Stimulated activated CD8-positive, alpha-beta memory T cell treated with anti-CD3 and anti-CD28 coated beads, Interleukin-7, amount 100 ng/mL, for 4 hours (primary cell): ENCODE data around the gene THSD4.
"Not testable (repeated sequence)": the region's sequence is repeated elsewhere in the genome, so short reads cannot be mapped to it uniquely, and the experiment has no call there.

ENCODE experiments used
- DNase-seq, 2 donors: peaks; one replicate each; pipeline ENCODE4 v3.0.0-alpha.2; 2020; ENCODE audit warnings: low read depth in 2 of 2

THSD4 gene

GRCh38 chr15:71189718-71190117 is 74.4 kb downstream of the THSD4 start:
- no peak for DNase-seq

DNA sequence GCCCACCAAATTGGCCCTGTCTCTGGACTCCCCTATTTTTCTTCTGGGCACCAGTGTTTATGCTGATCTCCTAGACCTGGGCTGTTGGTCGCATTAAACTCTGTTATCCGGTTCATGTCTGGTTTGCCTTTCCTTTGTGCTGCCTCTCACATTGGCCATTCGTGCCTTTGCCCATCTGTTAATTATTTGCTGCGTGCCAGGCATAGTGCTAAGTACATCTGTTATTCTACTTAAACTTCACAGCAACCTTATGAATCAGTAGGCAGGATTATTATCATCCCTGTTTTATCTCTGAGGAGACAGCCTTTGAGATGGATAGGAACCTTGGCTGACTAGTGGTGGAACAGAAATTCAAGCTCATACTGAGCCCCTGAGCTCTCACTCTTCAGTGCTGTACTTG is 76.0 kb downstream of the THSD4 start:
- DNase-seq, result no peak

GRCh38 chr15:71192816-71193215 is 77.5 kb downstream of the THSD4 start:
- no peak for DNase-seq

DNA sequence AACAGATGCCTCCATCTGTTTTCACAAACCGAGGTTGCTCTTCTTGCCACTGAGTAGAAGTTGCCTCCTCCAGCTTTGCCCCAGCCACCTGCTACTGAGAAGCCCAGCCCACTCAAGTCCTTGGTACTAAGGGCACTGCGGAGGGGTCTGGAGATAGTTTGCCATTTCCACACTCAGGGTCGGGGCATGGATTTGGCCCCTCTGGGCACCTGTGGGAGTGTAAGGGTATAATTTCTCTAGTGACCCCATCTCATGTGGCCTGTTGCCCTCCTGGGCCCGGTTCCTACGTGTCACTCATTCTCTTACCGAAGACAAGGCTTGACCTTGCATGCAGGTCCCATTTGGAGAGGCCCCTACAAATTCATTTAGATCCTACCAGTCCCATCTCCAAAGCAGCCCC is 79.0 kb downstream of the THSD4 start:
- DNase-seq, result no peak

DNA sequence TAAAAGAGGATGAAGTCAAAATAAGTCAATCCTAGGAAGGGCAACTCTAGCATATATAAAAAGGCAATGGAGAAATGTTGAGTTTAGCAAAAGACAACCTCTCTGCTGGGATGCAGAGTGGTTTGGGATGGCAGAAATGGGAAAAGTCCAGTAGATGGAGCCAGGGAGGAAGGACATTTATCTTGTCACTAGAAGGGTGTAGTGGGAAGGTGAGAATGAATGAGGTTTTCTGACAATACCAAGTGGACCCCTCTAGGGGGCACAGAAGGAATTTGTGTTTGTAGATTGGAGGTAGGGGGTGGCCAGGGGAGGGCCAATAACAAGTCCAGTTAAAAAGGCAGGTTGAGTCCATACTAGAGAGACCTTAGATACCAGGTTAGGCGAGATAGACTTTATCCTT is 80.0 kb downstream of the THSD4 start:
- DNase-seq, result no peak

GRCh38 chr15:71197620-71198019 is 82.3 kb downstream of the THSD4 start:
- DNase-seq, result no peak

DNA sequence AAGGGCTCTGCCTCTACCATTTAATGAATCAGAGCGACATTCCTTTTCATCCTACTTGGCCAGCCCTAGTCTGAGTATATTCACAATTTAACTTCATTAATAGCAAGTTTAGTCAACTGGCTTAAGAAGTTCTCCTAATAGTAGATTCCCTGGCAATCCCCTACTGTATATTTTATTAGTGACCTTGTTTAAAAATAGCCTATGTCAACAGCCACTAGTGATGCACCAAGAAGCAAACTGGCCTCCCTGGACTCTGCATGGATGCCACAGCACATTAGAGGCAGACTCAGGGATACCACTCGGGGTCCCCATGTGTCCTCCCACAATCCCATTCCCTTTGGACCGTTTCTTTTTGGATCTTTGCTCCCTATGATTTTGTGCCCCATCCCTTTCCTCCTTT is 83.6 kb downstream of the THSD4 start:
- no peak for DNase-seq

DNA sequence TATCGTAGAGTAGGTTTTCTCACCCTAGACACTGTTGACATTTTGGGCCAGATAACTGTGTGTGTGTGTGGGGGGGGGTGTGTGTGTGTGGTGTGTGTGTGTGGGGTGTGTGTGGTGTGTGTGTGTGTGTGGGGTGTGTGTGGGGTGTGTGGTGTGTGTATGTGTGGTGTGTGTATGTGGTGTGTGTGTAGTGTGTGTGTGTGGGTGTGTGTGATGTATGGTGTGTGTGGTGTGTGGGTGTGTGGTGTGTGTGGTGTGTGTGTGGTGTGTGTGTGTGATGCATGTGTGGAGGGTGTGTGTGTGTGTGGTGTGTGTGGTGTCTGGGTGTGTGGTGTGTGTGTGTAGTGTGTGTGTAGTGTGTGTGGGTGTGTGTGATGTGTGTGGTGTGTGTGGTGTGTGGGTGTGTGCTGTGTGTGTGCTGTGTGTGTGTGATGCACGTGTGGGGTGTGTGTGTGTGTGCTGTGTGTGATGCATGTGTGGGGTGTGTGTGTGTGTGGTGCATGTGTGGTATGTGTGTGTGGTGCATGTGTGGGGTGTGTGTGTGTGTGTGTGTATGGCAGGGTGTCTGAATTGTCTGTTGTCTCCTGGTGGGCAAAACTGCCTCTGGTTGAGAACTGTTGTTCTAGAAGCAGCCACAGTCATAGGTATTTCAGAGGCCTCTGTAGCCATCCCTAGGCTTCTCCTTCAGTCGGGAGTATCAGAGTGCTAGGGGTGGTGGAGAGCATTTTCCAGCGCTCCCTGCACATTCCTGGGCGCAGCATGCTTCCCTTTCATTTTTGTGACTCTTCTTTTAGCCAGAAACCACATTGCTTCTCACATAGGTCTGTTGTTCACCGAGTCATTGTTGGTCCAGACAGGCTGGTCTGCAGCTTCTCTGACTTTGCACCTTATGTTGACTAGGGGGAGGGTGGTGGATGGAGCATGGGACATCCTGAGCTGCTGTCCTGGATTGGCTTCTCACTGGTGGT is 84.4 kb downstream of the THSD4 start:
- no peak for DNase-seq

- DNase-seq, result no peak
These were observed 86.2 kb downstream of the THSD4 start for GRCh38 chr15:71201477-71201876.

- no peak for DNase-seq
These were observed 87.4 kb downstream of the THSD4 start for GRCh38 chr15:71202712-71203111.

DNA sequence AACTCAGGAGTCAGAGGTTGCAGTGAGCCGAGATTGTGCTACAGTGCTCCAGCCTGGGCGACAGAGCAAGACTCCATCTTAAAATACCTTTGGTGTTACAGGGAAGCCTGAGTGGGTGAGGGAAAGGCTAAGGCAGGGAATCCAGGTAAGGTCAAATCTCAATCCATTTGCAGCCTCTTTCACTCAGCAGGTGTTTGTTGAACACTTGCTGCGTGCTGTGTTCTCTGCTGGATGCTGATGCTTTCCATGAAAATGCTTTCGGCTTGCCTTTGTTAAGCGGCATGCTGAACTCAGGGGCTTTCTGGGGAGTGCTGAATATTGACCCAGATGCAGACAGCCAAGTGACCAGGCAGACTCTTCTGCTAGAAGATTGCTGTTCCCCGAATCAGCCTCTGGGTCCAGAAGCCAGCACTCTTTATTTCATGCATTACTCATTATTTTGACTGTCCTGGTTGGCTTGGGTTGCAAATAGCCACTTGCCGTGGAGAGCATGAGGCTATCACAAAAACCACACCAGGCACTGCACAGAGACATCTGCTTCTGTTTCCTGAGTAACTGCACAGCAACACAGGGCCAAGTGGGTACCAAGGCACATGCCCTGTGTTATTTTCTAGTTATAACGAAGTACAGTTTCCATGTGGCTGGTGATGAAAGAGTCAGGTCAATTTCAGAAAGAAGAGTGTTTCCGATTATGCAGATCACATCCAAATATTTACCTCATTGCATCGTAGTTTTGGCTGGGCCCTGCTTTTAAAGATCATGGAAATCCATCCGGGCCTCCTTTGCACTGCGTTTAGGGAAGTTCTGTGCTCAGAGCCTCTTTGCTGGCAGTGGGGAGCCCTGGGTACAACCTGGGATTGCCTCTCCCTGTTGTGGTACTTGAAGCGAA is 88.6 kb downstream of the THSD4 start:
- DNase-seq, result no peak

- no peak for DNase-seq
These were observed 91.9 kb downstream of the THSD4 start for GRCh38 chr15:71207141-71207540.

DNA sequence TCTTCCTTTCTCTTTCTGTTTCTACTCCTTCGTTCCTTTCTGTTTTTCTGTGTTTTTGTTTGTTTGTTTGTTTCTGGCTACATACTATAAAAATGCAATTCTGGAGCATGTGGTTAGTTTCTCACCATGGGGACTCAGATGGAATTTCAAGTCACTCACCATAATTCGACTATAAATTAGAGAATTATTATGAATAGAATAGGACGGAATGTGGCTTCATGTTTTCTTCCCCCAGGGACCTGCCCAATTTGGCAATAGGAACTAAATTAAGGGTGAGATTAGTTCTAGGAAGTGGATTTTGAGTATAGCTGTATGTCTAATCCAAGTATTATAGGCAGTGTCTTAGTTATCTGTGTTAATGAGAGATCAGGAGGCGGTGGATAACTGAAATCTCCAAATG is 96.9 kb downstream of the THSD4 start:
- DNase-seq, result no peak

- not testable (repeated sequence) for DNase-seq
These were observed 98.7 kb downstream of the THSD4 start for GRCh38 chr15:71213943-71214342.

DNA sequence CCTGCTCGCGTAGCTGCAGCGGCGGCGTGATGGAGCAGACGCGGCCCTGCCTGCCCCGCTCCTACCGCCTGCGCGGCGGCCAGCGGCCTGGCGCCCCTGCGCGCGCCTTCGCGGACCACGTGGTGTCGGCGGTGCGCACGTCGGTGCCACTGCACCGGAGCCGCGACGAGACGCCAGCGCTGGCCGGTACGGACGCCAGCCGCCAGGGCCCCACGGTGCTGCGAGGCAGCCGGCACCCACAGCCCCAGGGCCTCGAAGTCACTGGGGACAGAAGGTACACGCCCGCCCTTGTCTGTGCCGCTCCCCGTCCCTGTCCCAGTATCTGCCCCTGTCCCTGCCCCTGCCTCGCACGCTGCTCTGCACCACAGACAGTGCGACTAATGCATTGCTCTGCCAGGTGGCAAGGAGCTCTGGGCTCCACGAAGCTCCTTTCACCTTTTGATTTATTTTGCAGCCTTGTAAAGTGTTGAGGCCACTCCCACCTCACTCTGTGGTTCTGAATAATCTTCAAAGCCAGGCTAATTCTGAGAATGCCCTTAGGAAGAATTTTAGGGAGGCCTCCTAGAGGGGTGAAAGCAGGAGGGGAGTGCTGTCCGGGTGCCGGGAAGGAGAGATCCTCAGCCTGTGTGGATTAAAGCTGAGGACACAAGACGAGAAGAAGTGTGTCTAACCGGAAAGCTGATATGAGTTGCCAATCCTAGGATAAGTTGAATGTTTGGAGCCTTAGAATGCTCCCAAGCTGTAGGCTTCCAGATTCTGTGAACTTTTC is 100.0 kb downstream of the THSD4 start:
- DNase-seq, result no peak

DNA sequence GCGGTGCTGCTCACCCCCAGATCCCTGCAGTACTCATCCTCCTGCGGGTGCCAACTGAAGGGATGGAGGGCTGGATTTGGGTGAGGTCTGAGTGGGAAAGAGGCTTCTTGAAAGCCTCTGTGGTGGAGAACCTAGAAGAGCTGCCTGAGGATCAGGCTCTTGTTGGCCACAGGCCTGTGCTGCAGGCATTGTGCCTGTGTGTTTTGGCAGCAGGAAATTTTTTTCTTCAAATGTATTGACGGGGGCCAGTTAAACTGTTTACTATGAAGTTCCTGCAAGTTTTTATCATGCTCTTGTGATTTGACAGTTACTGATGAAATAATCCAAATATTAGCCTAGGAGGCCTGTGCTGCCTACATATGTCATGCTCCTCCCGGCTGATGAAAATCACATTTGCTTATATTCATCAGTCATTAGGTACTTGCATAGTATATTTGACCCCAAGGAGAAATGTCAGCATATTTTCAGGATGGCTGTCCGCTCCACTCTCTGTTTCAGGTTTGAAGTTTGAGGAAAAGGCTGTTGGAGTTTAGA is 103.1 kb downstream of the THSD4 start:
- no peak for DNase-seq

DNA sequence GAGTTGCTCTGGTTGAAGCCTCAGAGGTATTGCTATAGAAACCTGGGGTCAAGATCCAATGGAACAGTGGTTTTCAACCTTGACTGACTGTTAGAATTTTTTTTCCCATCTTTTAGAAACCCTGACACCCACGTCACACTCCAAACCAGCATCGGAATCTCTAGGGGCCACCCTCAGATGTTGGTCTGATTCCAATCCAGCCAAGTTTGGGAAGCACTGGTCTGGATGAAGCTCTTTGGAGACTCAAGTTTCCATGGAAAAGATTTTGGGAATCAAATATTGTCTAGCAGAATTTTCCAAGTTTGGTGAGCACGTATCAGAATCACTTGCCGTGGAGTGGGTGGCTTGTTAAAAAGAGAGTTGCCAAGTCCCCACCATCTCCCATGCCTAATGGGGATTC is 103.8 kb downstream of the THSD4 start:
- DNase-seq, result no peak

DNA sequence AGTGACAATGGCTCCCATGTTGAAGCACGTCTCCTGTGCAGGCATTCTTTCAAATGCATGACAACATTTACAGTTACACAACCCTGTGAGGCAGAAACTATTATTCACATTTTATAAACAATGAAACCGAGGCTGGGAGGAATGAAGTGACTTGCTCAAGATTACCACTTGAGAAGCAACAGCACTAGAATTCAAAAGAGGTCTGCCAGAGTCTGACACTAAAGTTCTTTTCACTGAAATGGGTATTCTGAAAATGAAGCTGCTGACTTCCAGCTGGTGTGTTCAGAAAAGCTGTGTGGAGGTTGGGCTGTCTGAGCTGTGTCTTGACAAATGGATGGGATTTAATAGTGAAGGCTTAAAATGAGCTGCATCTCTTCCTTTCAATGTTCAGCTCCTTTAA is 104.4 kb downstream of the THSD4 start:
- no peak for DNase-seq

GRCh38 chr15:71220828-71221227 is 105.6 kb downstream of the THSD4 start:
- no peak for DNase-seq

- no peak for DNase-seq
These were observed 106.1 kb downstream of the THSD4 start for GRCh38 chr15:71221417-71221816.

DNA sequence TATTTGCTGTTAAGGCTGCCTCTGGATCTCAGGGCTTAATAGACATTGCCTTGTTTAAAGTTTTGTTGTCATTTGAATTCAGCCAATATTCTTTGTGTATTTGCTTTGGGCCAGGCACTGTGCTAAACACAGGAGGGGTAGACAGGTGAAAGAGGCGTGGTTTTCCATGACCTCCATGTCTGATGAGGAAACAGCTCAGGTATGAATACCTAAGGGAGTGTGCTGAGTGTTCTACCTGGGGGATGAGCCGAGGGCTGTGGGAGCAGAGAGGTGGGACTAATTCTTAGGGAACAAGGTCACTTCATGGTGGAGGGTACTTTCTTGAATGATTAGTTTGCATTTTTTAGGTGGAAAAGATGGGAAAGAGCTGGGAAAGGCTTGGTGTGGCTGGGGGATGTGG is 108.2 kb downstream of the THSD4 start:
- DNase-seq, result no peak

DNA sequence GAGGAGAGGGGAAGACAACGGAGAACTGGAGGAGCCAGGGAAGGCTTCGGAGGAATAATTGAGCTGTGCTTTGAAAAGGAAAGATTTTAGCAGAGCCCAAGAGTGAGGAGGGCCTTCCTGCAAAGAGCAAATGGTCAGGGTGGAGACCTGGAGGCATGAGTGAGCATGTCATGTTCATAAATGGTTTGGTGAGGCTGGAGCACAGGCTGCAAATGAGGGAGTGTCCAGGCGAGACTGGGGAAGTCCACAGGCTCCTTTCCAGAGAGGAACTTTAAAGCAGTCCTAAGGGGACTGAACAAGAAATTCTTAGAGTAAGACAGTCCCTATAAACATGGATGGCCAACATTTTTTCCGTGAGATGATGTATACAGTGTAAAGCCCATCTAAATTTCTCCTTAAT is 108.8 kb downstream of the THSD4 start:
- DNase-seq, result no peak
